T-helper 1 cell treated with Interleukin-12 subunit alpha and Interleukin-12 subunit beta and Interleukin-4 antibody, amounts not matched to agents 30 μg/mL and 1 μg/mL, for 36 hours (primary cell): ENCODE results near the gene MPP3.
"Not testable (repeated sequence)": the region's sequence is repeated elsewhere in the genome, so short reads cannot be mapped to it uniquely, and the experiment has no call there.

ENCODE experiments used
- H3K27ac Mint-ChIP-seq: one replicate; pipeline ENCODE4 v1.8.0; 2021; ENCODE audit warnings: mild to moderate bottlenecking, mixed read lengths
- H3K27me3 Mint-ChIP-seq: one replicate; pipeline ENCODE4 v1.8.0; 2021; ENCODE audit warnings: low read depth, mixed read lengths
- H3K36me3 Mint-ChIP-seq: one replicate; pipeline ENCODE4 v1.8.0; 2021; ENCODE audit warnings: low read depth, mixed read lengths
- H3K4me1 Mint-ChIP-seq: one replicate; pipeline ENCODE4 v1.8.0; 2021; ENCODE audit warnings: low read depth, mixed read lengths
- H3K4me3 Mint-ChIP-seq: one replicate; pipeline ENCODE4 v1.8.0; 2021; ENCODE audit warnings: mild to moderate bottlenecking, moderate library complexity, mixed read lengths
- H3K9me3 Mint-ChIP-seq: one replicate; pipeline ENCODE4 v1.8.0; 2021; ENCODE audit warnings: mixed read lengths

The MPP3 gene

GRCh38 chr17:43852571-43852970 is 19.6 kb upstream of the MPP3 start:
- Mint-ChIP-seq H3K4me3 (no peak overlapping the region), H3K9me3 (no peaks in the 10 kb centered on the region), H3K27me3 (peaks cover 6% of the 10 kb centered on the region), H3K27ac (no peak overlapping the region), H3K4me1 (no peaks in the 10 kb centered on the region), H3K36me3 (no peaks in the 10 kb centered on the region)

GRCh38 chr17:43849116-43849515 is 16.2 kb upstream of the MPP3 start:
- no peaks in the 10 kb centered on the region for H3K4me1 Mint-ChIP-seq
- no peaks in the 10 kb centered on the region for H3K36me3 Mint-ChIP-seq
- H3K4me3 Mint-ChIP-seq = no peak overlapping the region
- no peak overlapping the region for H3K27ac Mint-ChIP-seq
- H3K9me3 Mint-ChIP-seq = no peaks in the 10 kb centered on the region
- peaks cover 8% of the 10 kb centered on the region for H3K27me3 Mint-ChIP-seq

GRCh38 chr17:43848601-43849000 is 15.7 kb upstream of the MPP3 start:
- Mint-ChIP-seq H3K9me3 (no peaks in the 10 kb centered on the region), H3K27ac (no peak overlapping the region), H3K27me3 (peaks cover 8% of the 10 kb centered on the region)

GRCh38 chr17:43846963-43847371 is 14.0 kb upstream of the MPP3 start, which contains the start of gene CD300LG:
Gene CD300LG (plus strand): TSS chr17:43847176. CDS start chr17:43847217, 41 bp downstream.
- no peak within 1 kb of the TSS for H3K4me3 Mint-ChIP-seq
- H3K4me1 Mint-ChIP-seq = no peaks in the 10 kb centered on the region
- H3K27me3 Mint-ChIP-seq = peaks cover 8% of the 10 kb centered on the region
- H3K9me3 Mint-ChIP-seq = no peaks in the 10 kb centered on the region
- H3K27ac Mint-ChIP-seq = no peak within 1 kb of the TSS
- H3K36me3 Mint-ChIP-seq = no peaks in the 10 kb centered on the region

More at GRCh38 chr17:43848601-43849000, 15.7 kb upstream of the MPP3 start:
- H3K36me3 Mint-ChIP-seq = no peaks in the 10 kb centered on the region
- H3K4me3 Mint-ChIP-seq = no peak overlapping the region
- no peaks in the 10 kb centered on the region for H3K4me1 Mint-ChIP-seq

DNA sequence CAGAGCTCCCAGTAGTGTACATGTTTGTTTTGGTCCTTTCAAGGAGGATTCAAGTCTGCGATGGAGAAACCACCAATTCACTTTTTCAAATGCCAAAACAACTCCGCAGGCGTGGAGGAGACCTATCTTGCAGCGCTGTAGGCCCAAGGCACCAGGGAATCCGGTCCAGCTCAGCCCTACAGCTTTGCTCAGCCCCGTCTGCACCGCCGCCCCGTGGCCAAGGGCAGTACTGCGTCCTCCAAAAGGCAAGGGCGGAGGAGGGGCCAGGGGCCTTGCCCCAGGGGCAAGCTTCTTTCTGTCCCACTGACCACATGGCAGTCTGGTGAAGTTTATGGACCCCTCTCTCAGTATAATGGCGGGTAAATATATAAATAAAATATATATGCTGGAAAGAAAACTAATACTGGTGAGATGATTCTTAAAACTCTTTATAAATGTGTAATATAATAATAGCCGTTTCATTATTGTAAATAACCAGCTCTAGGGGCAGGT is 13.3 kb upstream of the MPP3 start:
- no peaks in the 10 kb centered on the region for H3K9me3 Mint-ChIP-seq
- no peaks in the 10 kb centered on the region for H3K36me3 Mint-ChIP-seq
- H3K27ac Mint-ChIP-seq = no peak overlapping the region
- H3K4me3 Mint-ChIP-seq = no peak overlapping the region
- no peaks in the 10 kb centered on the region for H3K4me1 Mint-ChIP-seq
- H3K27me3 Mint-ChIP-seq = peaks cover 8% of the 10 kb centered on the region

GRCh38 chr17:43845766-43846165 is 12.8 kb upstream of the MPP3 start:
- Mint-ChIP-seq H3K4me3 (no peak overlapping the region), H3K36me3 (no peaks in the 10 kb centered on the region), H3K4me1 (no peaks in the 10 kb centered on the region), H3K27ac (no peak overlapping the region), H3K27me3 (peaks cover 8% of the 10 kb centered on the region), H3K9me3 (no peaks in the 10 kb centered on the region)

DNA sequence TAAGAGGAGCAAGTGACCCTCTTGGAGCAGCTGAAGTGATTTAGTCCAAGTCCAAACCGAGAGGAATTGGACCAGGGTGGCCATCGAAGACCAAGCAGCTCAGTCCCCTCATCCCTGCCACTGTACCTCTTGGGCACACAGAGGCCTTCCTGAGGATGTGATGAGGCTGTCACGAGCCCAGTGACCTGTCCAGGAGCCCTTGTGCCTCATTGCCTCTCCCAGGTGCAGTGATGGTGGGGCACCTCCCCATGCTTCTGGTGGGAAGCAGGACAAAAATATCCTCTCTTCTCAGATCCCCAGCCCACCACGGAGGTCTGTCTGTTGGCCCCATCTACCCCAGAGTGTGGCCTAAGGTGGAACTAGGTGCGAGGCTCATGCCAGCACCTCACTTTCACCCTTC is 11.3 kb upstream of the MPP3 start:
- Mint-ChIP-seq H3K27ac (no peak overlapping the region), H3K27me3 (peaks cover 11% of the 10 kb centered on the region), H3K9me3 (no peaks in the 10 kb centered on the region), H3K4me1 (no peaks in the 10 kb centered on the region), H3K4me3 (no peak overlapping the region), H3K36me3 (no peaks in the 10 kb centered on the region)

DNA sequence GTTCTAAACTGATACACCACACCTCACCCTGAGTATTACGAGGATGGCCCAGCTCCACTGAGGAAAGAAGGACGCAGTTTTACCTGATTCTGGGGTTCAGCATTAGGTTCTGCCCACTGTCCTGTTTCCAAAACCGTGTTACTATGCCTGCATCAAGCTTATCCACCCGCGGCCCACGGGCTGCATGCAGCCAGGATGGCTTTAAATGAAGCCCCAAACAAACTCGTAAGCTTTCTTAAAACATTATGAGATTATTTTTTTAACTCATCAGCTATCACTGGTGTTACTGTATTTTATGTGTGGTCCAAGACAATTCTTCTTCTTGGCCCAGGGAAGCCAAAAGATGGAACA is 10.0 kb upstream of the MPP3 start:
- no peak overlapping the region for H3K4me3 Mint-ChIP-seq
- H3K36me3 Mint-ChIP-seq = no peaks in the 10 kb centered on the region
- H3K9me3 Mint-ChIP-seq = no peaks in the 10 kb centered on the region
- H3K27ac Mint-ChIP-seq = no peak overlapping the region
- H3K27me3 Mint-ChIP-seq = peaks cover 12% of the 10 kb centered on the region
- no peaks in the 10 kb centered on the region for H3K4me1 Mint-ChIP-seq

DNA sequence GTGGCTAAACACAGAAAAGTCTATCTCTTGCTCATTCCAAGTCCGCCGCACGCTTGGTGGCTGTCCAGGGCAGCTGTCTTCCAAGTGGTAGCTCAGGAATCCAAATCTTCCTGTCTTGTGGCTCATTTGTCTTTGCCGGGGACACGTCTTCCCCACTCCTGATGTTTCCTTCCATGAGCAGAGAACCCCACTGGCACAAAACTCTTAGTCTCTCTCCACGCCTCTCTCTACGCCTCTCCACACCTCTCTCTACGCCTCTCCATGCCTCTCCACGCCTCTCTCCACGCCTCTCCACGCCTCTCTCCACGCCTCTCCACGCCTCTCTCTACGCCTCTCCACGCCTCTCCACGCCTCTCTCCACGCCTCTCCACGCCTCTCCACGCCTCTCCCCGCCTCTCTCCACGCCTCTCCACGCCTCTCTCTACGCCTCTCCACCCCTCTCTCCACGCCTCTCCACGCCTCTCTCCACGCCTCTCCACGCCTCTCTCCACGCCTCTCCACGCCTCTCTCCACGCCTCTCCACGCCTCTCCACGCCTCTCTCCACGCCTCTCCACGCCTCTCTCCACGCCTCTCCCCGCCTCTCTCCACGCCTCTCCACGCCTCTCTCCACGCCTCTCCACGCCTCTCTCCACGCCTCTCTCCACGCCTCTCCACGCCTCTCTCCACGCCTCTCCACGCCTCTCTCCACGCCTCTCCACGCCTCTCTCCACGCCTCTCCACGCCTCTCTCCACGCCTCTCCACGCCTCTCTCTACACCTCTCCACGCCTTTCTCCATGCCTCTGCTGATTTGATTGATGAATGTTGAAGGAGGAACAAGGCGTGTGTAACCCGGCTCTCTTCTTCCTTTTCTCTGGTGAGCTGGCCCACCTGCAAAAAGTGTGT is 9.4 kb upstream of the MPP3 start:
- H3K27me3 Mint-ChIP-seq = peaks cover 11% of the 10 kb centered on the region
- not testable (repeated sequence) for H3K4me3 Mint-ChIP-seq, H3K27ac Mint-ChIP-seq, H3K36me3 Mint-ChIP-seq, H3K4me1 Mint-ChIP-seq, H3K9me3 Mint-ChIP-seq

DNA sequence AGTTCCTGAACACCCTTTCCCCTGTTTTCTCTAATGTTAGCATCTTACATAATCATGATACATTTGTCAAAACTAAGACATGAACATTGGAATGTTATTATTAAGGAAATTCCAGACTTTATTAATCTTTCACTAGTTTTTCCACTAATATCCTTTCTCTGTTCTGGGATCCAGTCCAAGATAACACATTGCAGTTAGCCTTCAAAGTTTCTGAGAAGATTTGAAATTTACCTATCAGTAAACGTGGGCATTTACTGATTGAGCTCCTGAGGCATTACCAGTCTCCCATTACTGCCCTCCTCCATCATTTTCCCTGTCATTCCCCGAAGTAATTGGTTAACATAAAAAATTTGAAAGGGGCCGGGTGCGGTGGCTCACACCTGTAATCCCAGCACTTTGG is 8.3 kb upstream of the MPP3 start:
- no peaks in the 10 kb centered on the region for H3K4me1 Mint-ChIP-seq
- no peaks in the 10 kb centered on the region for H3K9me3 Mint-ChIP-seq
- no peaks in the 10 kb centered on the region for H3K36me3 Mint-ChIP-seq
- no peak overlapping the region for H3K4me3 Mint-ChIP-seq
- peaks cover 11% of the 10 kb centered on the region for H3K27me3 Mint-ChIP-seq
- no peak overlapping the region for H3K27ac Mint-ChIP-seq

GRCh38 chr17:43840814-43841213 is 7.9 kb upstream of the MPP3 start:
- Mint-ChIP-seq H3K27me3 (peaks cover 16% of the 10 kb centered on the region), H3K27ac (no peak overlapping the region), H3K9me3 (no peaks in the 10 kb centered on the region), H3K36me3 (no peaks in the 10 kb centered on the region), H3K4me1 (no peaks in the 10 kb centered on the region), H3K4me3 (no peak overlapping the region)

DNA sequence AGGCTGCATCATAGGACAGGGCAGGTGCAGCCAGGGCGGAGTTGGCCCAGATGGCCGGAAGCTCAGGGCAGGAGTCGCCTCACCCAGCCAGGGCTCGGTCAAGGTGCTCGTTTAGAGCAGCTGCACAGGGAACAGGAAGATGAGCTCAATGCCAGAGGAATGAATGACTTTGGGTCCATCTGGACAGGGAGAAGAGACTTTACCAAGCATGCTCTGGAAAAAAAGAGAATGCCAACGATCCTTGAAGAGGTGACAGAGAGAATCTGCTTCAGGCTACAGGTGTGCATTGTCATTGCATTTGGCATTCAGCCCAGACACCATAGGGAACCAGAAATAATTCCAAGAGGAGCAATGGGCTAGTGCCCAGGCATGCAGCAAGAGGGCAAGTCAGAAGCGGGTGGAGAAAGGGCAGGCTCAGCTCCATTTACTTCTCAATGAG is 6.7 kb upstream of the MPP3 start:
- no peaks in the 10 kb centered on the region for H3K4me1 Mint-ChIP-seq
- peaks cover 24% of the 10 kb centered on the region for H3K27me3 Mint-ChIP-seq
- H3K4me3 Mint-ChIP-seq = no peak overlapping the region
- no peaks in the 10 kb centered on the region for H3K36me3 Mint-ChIP-seq
- no peak overlapping the region for H3K27ac Mint-ChIP-seq
- no peaks in the 10 kb centered on the region for H3K9me3 Mint-ChIP-seq

GRCh38 chr17:43834106-43834505 is 1.2 kb upstream of the MPP3 start:
- no peak overlapping the region for H3K27ac Mint-ChIP-seq
- H3K4me3 Mint-ChIP-seq = no peak overlapping the region
- H3K9me3 Mint-ChIP-seq = no peaks in the 10 kb centered on the region
- peaks cover 59% of the 10 kb centered on the region for H3K27me3 Mint-ChIP-seq
- no peaks in the 10 kb centered on the region for H3K36me3 Mint-ChIP-seq
- H3K4me1 Mint-ChIP-seq = peaks cover 6% of the 10 kb centered on the region

DNA sequence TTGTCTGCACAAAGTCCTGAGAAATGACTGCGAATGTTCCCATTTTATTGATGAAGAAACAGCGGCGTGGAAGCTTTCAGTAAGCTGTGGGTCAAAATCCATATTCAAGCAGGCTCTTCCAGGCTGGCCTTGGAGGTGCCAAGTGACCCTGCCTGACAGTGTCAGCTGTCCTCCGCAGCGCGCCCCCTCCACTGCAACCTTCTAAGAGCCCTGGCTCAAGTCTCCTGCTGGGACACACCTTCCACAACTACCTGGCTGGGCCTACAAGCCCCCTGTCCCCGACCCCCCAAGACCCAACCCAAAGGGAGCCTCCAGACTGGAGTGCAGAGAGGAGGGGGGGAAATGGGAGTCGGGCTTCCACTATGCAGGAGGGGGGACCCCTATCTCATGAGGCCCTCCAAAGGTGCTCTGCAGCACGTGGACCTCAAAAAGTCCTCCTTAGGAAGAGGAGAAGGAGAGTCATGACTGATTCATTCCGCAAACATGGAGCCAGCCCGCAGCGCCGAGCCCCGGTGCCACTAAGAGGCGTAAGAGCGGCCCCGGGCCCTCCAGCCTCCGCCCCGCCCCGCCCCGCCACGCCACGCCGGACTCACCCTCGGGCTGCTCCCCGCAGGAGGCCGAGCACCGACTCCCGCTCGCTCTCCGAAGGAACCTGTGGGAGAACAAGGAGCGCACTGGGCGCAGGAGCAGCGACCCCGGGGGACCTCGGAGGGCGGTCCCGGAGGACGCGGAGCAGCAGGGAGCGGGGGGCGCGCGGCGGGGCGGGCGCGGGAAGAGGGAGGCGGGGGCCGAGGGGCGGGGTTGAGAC is 574 bp downstream of the MPP3 start:
- no peak overlapping the region for H3K27ac Mint-ChIP-seq
- no peaks in the 10 kb centered on the region for H3K36me3 Mint-ChIP-seq
- H3K9me3 Mint-ChIP-seq = no peaks in the 10 kb centered on the region
- H3K4me3 Mint-ChIP-seq = peak overlapping the region; percentile 67
- H3K27me3 Mint-ChIP-seq = peaks cover 59% of the 10 kb centered on the region
- peaks cover 6% of the 10 kb centered on the region for H3K4me1 Mint-ChIP-seq

DNA sequence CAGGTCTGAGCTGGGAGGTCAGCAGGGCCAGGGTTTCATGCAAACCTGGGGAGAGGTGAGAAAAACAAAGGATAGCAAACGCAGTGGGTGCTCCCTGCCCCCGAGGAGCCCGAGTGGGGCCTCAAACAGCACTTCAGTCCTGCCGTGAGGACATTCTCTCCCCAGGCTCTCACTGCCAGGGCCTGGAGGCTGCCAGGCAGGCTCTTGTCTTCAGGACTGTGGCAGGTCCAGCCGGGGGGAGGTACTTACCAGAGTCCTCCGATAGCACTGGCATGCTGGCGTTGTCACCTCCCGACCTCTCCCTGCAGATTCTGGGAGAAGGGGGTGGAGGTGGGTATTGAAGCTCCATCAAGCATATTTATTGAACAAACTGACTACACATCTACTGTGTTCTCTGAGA is 1.3 kb downstream of the MPP3 start:
- Mint-ChIP-seq H3K4me3 (peak overlapping the region; percentile 23), H3K9me3 (no peaks in the 10 kb centered on the region), H3K27me3 (peaks cover 59% of the 10 kb centered on the region), H3K36me3 (no peaks in the 10 kb centered on the region), H3K27ac (no peak overlapping the region), H3K4me1 (peaks cover 6% of the 10 kb centered on the region)
